ENCODE data around the gene DYNC1I2. TPM values are rescaled to one million over a fixed set of nuclear protein-coding genes. Genes with fewer than 3 reads are reported as not detected.

Gene DYNC1I2
- polyA plus RNA-seq, 1 experiment: 228 TPM

DNA sequence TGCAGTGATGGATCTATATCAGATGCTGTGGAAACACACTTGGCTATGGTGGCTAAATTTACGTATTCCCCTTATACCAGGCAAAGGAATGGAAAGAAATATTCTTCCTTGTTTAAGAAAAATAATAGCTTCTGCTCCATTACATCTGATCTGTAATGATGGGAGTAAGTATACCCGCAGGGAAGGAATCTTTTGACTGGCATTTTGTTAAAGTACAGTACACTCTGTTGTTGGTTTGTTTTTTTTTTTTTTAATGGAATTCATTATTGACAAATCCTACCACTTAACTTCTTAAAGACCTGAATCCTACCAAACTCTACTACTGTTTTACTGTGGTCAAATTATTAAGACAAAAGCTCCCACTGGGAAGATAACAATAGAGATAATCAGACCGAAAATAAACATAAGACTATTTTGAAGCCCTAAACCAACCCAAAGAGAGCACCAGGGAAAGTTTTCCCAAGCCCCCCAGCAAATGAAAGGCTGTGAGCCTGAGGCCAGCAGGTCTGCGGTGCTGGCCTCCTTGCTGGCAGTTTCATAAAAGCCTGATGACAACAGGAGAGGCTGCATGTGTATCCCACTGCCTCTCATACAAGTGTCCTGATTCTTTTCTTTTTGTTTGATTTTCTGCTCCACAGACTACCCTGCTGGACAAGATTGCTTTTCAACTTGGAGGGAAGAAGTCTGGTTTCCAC lies 105.8 kb downstream of the DYNC1I2 start:
- DNase-seq (ENCODE audit: low read depth, low spot score): no peak
- TF ChIP-seq, protein P1, sequence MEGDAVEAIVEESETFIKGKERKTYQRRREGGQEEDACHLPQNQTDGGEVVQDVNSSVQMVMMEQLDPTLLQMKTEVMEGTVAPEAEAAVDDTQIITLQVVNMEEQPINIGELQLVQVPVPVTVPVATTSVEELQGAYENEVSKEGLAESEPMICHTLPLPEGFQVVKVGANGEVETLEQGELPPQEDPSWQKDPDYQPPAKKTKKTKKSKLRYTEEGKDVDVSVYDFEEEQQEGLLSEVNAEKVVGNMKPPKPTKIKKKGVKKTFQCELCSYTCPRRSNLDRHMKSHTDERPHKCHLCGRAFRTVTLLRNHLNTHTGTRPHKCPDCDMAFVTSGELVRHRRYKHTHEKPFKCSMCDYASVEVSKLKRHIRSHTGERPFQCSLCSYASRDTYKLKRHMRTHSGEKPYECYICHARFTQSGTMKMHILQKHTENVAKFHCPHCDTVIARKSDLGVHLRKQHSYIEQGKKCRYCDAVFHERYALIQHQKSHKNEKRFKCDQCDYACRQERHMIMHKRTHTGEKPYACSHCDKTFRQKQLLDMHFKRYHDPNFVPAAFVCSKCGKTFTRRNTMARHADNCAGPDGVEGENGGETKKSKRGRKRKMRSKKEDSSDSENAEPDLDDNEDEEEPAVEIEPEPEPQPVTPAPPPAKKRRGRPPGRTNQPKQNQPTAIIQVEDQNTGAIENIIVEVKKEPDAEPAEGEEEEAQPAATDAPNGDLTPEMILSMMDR (IDR thresholded peaks at IDR 0.05; ENCODE audit: low read depth, low read length): no peak
- H3K27me3 ChIP-seq (ENCODE audit: control insufficient read depth, insufficient read depth, low read length): no peaks in the 10 kb centered on the region
- POLR2A ChIA-PET: no interaction called here
- CTCF ChIA-PET: interaction anchor here (0.6 kb wide), 1 partner anchor 377 kb away, joined by 4 read pairs; no protein-coding TSS in a partner anchor
- H3K27ac ChIP-seq (ENCODE audit: low read depth, low read length): no peak overlapping the region
- no peaks in the 10 kb centered on the region for H3K9me3 ChIP-seq (ENCODE audit: control insufficient read depth, insufficient read depth, low read length)
- no peak overlapping the region for H3K4me3 ChIP-seq (ENCODE audit: low read depth, low read length)

DNA sequence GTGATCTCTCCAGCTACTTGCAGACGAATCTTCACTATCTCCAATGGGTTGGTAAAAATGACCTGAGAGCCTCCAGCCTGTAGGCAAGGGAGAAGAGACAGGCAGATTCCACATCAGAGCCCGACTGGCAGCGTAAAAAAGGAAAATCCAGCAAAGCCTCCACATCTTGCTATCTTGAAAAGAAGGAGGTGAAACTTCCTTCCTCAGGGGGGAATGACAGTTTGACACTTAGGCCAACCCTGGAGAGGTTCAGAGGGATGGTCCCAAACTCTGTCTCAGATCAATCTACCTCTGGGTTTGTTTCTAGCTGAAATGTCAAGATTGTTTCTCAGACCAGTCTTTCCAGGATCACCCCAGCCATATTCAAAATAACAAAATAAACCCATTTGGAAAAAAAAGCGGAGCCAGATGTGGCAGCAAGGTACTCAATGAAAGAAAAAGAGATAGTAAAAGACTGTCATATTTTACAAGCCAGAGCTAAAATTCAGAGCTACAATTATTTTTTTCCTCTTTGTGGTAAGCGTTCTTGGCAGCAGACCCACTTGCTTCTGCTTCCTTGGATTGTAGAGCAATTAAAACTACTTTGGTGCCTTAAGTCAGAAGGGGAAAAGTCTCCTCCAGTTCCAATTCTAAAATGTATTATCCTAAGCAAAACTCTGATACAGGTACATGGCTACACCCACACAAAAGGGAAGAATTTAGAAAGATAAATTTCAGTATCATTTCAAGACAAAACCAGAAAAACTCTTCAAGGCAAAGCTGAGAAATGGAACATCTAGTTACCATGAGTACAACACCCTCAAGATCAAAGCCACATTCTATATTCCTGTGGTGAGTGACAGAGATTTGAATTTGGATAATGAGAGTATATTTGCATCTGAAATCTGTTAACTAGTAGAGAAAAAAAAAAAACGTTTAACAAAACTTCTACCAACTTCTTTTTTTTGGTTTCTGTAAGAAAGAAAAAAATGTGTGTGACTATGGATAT lies 106.7 kb downstream of the DYNC1I2 start:
- DNase-seq (ENCODE audit: low read depth, low spot score): no peak
- POLR2A ChIA-PET: interaction anchor here (0.7 kb wide), 1 partner anchor 320 kb away, joined by 4 read pairs; no protein-coding TSS in a partner anchor
- CTCF ChIA-PET: interaction anchor here (0.6 kb wide), 1 partner anchor 378 kb away, joined by 4 read pairs; no protein-coding TSS in a partner anchor

DNA sequence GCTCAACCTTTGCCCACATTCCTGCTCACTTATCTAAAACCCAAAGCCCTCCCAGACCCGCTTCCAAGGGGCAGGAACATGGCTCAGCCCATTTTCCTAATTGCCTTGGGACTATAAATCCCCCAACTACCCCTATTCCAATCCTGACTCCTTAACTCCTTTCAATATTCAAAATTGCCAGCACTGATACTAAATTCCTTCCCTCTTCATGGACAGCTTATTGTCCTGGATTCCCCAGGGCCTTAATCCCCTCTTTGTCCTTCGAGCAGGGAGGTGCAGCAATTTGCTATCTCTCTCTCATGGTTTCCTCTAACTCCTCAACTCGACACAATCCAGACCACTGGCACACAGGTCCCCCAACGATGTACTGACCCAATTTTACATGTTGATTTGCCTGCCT lies 107.6 kb downstream of the DYNC1I2 start:
- TF ChIP-seq, protein P1 (IDR thresholded peaks at IDR 0.05; ENCODE audit: low read depth, low read length): no peak
- CTCF ChIA-PET: no interaction called here
- no peaks in the 10 kb centered on the region for H3K27me3 ChIP-seq (ENCODE audit: control insufficient read depth, insufficient read depth, low read length)
- no peaks in the 10 kb centered on the region for H3K9me3 ChIP-seq (ENCODE audit: control insufficient read depth, insufficient read depth, low read length)
- H3K27ac ChIP-seq (ENCODE audit: low read depth, low read length): no peak overlapping the region
- no peak for DNase-seq (ENCODE audit: low read depth, low spot score)
- POLR2A ChIA-PET: interaction anchor here (0.7 kb wide), 1 partner anchor 319 kb away, joined by 4 read pairs; no protein-coding TSS in a partner anchor
- no peak overlapping the region for H3K4me3 ChIP-seq (ENCODE audit: low read depth, low read length)

More for the DNA sequence above, 106.7 kb downstream of the DYNC1I2 start:
- TF ChIP-seq, protein P1 (IDR thresholded peaks at IDR 0.05; ENCODE audit: low read depth, low read length): no peak
- Histone ChIP-seq H3K27ac (ENCODE audit: low read depth, low read length) (no peak overlapping the region), H3K27me3 (ENCODE audit: control insufficient read depth, insufficient read depth, low read length) (no peaks in the 10 kb centered on the region), H3K9me3 (ENCODE audit: control insufficient read depth, insufficient read depth, low read length) (no peaks in the 10 kb centered on the region), H3K4me3 (ENCODE audit: low read depth, low read length) (no peak overlapping the region)

Other genes with a start within 250 kb of the DYNC1I2 start
- gene CYBRD1, start 165.0 kb upstream of the DYNC1I2 start, polyA plus RNA-seq (2011; rRNA removed): 115 and 157 TPM in 2 replicates
- gene SLC25A12, start 206.8 kb downstream of the DYNC1I2 start, polyA plus RNA-seq (2011; rRNA removed): 23.8 and 27.3 TPM in 2 replicates
- 36.4 and 56.0 TPM in 2 replicates for gene HAT1, start 235.0 kb downstream of the DYNC1I2 start, polyA plus RNA-seq (2011; rRNA removed)

Measured in AG04450 (cell line).